Measurements from ENCODE around the gene NTN1. TPM values are rescaled to one million over a fixed set of nuclear protein-coding genes. Genes with fewer than 3 reads are reported as not detected.
A peak's percentile ranks its signal among the peaks of the same experiment; 100 is the strongest.
"Not testable (repeated sequence)": the region's sequence is repeated elsewhere in the genome, so short reads cannot be mapped to it uniquely, and the experiment has no call there.

NTN1 gene
- total RNA-seq, 4 donors from 2014 or later = 9.8 to 33.6 (median 17.6) TPM

DNA sequence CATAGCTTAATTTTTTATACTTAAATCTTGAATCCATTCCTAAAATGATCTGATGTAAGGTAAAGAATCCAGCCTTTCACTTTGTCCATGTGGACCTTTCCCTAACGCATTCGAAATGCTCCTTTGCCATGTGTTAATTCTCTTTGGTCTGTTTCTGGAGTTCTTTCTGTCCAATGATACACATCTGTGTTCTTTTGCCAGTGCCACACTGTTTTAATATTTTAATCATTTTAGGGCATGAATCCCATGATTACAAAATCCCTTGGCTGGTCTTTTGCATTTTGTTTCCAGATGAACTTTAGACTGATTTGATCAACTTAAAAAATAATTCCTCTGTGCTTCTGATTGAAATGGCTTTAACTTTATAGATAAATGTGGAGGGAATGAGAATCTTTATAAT is 74.1 kb downstream of the NTN1 start:
- H3K36me3 ChIP-seq = no peaks in the 10 kb centered on the region
- H3K9me3 ChIP-seq = no peaks in the 10 kb centered on the region
- peaks cover 0 to 33% (median 3%) of the 10 kb centered on the region in 3 donors for H3K4me1 ChIP-seq
- peak overlapping the region in 2 of 4 donors; percentile 16 to 46 for H3K27ac ChIP-seq
- no peaks in the 10 kb centered on the region for H3K27me3 ChIP-seq
- H3K4me3 ChIP-seq = no peak overlapping the region
- no peak for TF ChIP-seq POLR2A (IDR thresholded peaks at IDR 0.05)
- TF ChIP-seq, protein P1, sequence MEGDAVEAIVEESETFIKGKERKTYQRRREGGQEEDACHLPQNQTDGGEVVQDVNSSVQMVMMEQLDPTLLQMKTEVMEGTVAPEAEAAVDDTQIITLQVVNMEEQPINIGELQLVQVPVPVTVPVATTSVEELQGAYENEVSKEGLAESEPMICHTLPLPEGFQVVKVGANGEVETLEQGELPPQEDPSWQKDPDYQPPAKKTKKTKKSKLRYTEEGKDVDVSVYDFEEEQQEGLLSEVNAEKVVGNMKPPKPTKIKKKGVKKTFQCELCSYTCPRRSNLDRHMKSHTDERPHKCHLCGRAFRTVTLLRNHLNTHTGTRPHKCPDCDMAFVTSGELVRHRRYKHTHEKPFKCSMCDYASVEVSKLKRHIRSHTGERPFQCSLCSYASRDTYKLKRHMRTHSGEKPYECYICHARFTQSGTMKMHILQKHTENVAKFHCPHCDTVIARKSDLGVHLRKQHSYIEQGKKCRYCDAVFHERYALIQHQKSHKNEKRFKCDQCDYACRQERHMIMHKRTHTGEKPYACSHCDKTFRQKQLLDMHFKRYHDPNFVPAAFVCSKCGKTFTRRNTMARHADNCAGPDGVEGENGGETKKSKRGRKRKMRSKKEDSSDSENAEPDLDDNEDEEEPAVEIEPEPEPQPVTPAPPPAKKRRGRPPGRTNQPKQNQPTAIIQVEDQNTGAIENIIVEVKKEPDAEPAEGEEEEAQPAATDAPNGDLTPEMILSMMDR (IDR thresholded peaks at IDR 0.05) = no peak
- DNase-seq = no peak
- WGBS, 2 donors = 36 to 60% methylated on average over 2 of the region's 2 CpGs
- intact Hi-C loops (cut with DNase I) = no loop called here

DNA sequence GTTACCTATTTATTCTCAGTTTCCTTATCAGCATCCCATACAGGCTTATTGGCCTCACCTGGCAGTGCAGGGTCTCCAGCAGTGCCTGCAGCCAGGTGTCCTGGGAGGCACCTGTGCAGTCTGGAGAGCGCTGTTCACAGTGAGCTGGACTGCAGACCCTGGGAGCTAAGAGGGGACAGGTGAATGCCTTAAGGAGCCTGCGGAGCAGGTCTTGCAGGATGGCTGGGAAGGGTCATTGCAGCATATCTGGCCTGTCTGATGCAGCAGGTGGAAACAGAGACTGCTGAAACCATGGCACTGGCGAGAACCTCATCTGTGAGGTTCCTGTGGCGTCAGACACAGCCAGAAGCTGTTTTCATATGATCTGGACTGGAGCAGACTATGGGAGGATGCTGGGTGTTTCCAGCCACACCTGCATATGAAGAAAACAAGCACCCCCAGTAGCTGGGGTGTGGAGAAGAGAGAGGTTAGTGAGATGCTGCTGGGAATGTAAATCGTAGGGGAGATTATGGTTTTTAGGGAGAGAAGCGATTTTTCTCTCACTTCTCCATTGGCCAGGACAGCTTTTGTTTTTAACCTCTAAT is 77.0 kb downstream of the NTN1 start:
- H3K9me3 ChIP-seq = no peaks in the 10 kb centered on the region

DNA sequence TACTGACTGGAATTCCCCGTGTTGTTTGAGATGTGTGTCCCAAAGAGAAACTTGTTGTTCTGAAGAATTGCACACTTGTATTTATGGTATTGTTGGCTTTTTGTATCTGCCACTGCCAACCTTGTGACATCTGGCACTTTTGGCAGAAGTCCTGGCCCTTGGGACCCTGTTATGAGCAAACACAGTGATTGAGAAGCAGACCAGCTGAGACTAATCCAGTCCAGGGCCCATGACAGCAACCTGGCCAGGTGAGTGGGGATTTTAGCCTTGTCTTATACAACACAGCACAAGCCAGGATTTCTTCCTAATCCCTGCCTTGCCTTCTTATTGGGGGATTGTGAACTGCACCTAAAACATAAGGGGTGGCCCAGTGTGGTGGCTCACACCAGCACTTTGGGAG is 80.0 kb downstream of the NTN1 start:
- TF ChIP-seq, protein P1 (IDR thresholded peaks at IDR 0.05) = no peak
- TF ChIP-seq POLR2A (IDR thresholded peaks at IDR 0.05) = no peak
- Histone ChIP-seq H3K27me3 (no peaks in the 10 kb centered on the region), H3K36me3 (no peaks in the 10 kb centered on the region), H3K4me3 (no peak overlapping the region), H3K27ac (peak overlapping the region in 2 of 4 donors; percentile 15 to 34), H3K9me3 (no peaks in the 10 kb centered on the region), H3K4me1 (peaks cover 9 to 36% (median 23%) of the 10 kb centered on the region in 3 donors)
- 31 to 50% methylated on average over 1 of the region's 1 CpG for WGBS, 2 donors
- intact Hi-C loops (cut with DNase I) = no loop called here
- no peak for DNase-seq

More for the DNA sequence above, 77.0 kb downstream of the NTN1 start:
- WGBS, 2 donors = 79 to 88% methylated on average over 2 to 5 of the region's 6 CpGs
- no peak for DNase-seq
- intact Hi-C loops (cut with DNase I) = no loop called here
- TF ChIP-seq, protein P1 (IDR thresholded peaks at IDR 0.05) = no peak
- no peak for TF ChIP-seq POLR2A (IDR thresholded peaks at IDR 0.05)
- Histone ChIP-seq H3K36me3 (no peaks in the 10 kb centered on the region), H3K27me3 (no peaks in the 10 kb centered on the region), H3K4me3 (no peak overlapping the region), H3K27ac (no peak overlapping the region), H3K4me1 (peaks cover 0 to 37% (median 13%) of the 10 kb centered on the region in 3 donors)

DNA sequence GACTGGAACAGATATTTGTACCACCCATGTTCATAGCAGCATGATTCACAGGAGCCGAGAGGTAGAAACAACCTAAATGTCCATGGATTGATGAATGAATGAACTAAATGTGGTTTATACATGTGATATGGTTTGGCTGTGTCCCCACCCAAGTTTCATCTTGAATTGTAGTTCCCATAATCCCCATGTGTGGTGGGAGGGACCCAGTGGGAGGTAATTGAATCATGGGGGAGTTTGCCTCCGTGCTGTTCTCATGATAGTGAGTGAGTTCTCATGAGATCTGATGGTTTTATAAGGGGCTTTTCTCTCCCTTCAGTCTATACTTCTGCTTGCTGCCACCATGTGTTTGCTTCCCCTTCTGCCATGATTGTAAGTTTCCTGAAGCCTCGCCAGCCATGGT is 81.9 kb downstream of the NTN1 start:
- Histone ChIP-seq H3K27ac (peak overlapping the region in 1 of 4 donors; percentile 29), H3K4me1 (peaks cover 9 to 48% (median 23%) of the 10 kb centered on the region in 3 donors)
- intact Hi-C loops (cut with DNase I); H3K27me3 ChIP-seq; DNase-seq; H3K4me3 ChIP-seq; H3K9me3 ChIP-seq; H3K36me3 ChIP-seq: not testable (repeated sequence)
- WGBS, 2 donors = 78 to 87% methylated on average over 3 of the region's 3 CpGs

DNA sequence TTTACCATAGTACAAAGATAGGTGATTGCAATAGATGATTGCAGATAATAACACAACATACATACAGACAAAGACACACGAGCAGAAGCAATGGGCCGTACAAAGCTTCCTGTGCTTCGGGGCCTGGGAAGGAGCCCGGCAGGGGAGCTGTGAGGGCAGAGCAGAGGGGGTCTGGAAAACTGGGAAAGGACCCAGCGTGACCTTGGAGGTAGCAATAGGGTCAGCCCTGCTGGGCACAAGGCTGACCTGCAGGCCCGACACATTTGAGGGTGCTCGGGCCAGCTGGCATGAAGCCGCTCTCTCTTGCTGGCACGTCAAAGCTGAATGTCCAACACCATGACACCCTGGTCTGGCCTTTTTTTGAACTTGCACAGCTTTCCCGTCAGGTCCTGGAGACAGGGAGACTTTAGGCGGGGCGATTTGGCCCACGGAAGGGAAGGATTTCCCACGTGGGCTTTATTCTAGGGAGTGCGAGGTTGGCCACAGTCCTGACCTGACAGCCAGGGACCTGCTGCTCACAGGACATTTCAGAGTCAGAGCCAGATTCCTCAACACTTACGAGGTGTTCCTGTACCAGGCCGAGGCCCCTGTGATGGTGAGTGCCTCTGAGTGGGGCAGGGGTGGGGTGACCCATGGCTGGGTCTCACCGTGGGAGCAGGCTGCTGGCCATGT is 83.2 kb downstream of the NTN1 start:
- intact Hi-C loops (cut with DNase I) = no loop called here
- no peaks in the 10 kb centered on the region for H3K27me3 ChIP-seq
- TF ChIP-seq POLR2A (IDR thresholded peaks at IDR 0.05) = no peak
- TF ChIP-seq, protein P1 (IDR thresholded peaks at IDR 0.05) = no peak
- no peaks in the 10 kb centered on the region for H3K36me3 ChIP-seq
- H3K9me3 ChIP-seq = no peaks in the 10 kb centered on the region
- no peak for DNase-seq
- H3K4me3 ChIP-seq = no peak overlapping the region
- 84 to 90% methylated on average over 8 to 16 of the region's 18 CpGs for WGBS, 2 donors
- H3K27ac ChIP-seq = peak overlapping the region in 3 of 4 donors; percentile 53 to 71 (median 69)
- peaks cover 9 to 60% (median 23%) of the 10 kb centered on the region in 3 donors for H3K4me1 ChIP-seq
